GM10248 (cell line): ENCODE data around the gene MICU1.
A peak's percentile ranks its signal among the peaks of the same experiment; 100 is the strongest.

Experiments
- CTCF ChIA-PET: fragments of 300-600 bp; sonication (Branson Sonifier 250); formaldehyde crosslinking; extraction: SDS; loops from one replicate; lab custom pipeline; 2021; ENCODE audit warnings: antibody characterized with exemption; lab: Yijun Ruan, JAX
- POLR2A ChIA-PET: fragments of 350-650 bp; sonication (Branson Sonifier 250); formaldehyde crosslinking; extraction: SDS; loops from one replicate; lab custom pipeline; 2020; ENCODE audit warnings: antibody characterized with exemption; lab: Yijun Ruan, JAX
- DNase-seq: peaks from one replicate; pipeline ENCODE4 v3.0.0; 2012; ENCODE audit errors: extremely low spot score
- TF ChIP-seq, protein P1 (sequence below): IDR thresholded peaks from 2 replicates; pipeline ENCODE4 v1.5.1; 2012; ENCODE audit warnings: mild to moderate bottlenecking, low read depth; ENCODE audit errors: extremely low read depth, missing control alignments, control extremely low read depth

Gene MICU1

DNA sequence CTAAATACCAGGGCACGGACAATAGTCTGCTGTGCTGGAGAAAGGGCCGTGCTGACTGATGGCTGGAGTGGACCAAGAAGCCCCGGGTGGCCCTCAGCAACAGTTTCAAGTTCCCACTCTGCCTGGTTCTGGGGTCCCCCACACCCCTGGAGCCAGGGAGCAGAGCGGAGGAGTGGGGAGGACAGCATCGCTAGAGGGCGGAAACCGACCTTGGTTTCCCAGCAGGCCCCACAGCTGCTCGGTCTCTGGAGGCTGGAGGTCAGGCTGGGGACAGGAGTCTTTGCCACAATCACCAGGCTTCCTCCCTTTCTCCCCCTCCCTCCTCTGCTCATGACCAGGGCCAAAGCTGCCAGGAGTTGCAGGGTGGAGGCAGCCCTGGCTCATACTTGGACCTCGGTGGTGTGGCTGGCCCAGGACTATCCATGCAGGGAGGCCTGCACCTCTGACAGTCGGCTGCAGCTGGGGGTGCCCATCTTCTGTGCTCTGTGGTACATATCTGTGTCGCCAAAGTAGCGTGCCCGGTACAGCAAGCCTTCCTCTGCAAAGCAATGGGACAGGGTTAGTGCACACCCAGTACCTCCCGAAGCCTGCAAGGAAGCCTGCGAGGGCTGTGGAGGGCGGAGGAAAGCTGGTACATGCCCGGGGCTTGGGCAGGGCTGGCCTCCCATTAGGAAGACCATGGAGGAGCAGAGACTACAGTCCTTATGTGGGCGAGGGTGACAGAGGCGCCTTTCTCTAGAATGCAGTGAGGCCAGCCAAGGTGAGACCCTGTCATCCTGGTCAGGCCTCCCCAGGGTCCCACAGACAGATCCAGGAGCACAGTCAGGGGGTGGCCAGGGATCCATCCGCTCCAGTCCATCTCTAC is 290.3 kb downstream of the MICU1 start:
- CTCF ChIA-PET = interaction anchor here (0.9 to 6.2 kb wide), 17 partner anchors 10 to 439 kb away, joined by 3 to 78 read pairs (median 6); partner anchors contain the start of genes ANAPC16, ASCC1 and DDIT4

DNA sequence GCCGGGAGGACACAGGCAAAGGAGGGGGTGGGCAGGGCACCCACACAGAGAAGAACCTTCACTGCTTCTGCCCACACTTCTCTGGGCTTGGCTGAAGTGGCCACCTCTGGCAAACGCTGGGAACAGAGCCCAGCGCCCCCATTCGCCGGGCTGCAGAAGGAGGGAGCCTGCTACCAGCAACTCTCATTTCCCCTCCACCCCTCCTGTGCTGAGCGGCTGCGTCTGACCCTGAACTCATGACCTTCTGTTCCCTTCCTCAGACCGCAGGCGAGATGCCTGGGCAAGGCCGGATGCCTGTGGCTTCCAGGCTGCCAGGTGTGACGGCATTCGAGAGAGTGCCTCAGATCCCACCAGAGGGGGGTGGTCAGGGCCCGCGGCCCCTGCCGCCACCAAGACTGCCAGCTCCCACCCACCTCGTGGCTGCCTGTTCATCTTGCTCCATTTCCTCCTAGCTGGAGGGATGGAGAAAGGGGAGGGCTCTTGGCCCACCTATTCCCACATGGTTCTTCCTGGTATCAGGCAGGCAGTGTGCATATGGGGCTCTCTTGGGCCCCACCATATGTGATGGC is 291.0 kb downstream of the MICU1 start:
- DNase-seq = peak; percentile 77
- POLR2A ChIA-PET = interaction anchor here (0.7 to 1.5 kb wide), 3 partner anchors 14 to 61 kb away, joined by 3 to 5 read pairs (median 5); partner anchors contain the start of gene DDIT4
- CTCF ChIA-PET = interaction anchor here (0.8 to 6.2 kb wide), 14 partner anchors 9 to 438 kb away, joined by 3 to 78 read pairs (median 4); partner anchors contain the start of genes ANAPC16, ASCC1 and DDIT4
- TF ChIP-seq, protein P1, sequence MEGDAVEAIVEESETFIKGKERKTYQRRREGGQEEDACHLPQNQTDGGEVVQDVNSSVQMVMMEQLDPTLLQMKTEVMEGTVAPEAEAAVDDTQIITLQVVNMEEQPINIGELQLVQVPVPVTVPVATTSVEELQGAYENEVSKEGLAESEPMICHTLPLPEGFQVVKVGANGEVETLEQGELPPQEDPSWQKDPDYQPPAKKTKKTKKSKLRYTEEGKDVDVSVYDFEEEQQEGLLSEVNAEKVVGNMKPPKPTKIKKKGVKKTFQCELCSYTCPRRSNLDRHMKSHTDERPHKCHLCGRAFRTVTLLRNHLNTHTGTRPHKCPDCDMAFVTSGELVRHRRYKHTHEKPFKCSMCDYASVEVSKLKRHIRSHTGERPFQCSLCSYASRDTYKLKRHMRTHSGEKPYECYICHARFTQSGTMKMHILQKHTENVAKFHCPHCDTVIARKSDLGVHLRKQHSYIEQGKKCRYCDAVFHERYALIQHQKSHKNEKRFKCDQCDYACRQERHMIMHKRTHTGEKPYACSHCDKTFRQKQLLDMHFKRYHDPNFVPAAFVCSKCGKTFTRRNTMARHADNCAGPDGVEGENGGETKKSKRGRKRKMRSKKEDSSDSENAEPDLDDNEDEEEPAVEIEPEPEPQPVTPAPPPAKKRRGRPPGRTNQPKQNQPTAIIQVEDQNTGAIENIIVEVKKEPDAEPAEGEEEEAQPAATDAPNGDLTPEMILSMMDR = peak; percentile 18

More for the DNA sequence above, 290.3 kb downstream of the MICU1 start:
- peak; percentile 68 for DNase-seq
- TF ChIP-seq, protein P1 = peak; percentile 14
- POLR2A ChIA-PET = interaction anchor here (0.6 to 0.7 kb wide), 2 partner anchors 36 to 62 kb away, joined by 3 to 9 read pairs; partner anchors contain the start of gene DDIT4

DNA sequence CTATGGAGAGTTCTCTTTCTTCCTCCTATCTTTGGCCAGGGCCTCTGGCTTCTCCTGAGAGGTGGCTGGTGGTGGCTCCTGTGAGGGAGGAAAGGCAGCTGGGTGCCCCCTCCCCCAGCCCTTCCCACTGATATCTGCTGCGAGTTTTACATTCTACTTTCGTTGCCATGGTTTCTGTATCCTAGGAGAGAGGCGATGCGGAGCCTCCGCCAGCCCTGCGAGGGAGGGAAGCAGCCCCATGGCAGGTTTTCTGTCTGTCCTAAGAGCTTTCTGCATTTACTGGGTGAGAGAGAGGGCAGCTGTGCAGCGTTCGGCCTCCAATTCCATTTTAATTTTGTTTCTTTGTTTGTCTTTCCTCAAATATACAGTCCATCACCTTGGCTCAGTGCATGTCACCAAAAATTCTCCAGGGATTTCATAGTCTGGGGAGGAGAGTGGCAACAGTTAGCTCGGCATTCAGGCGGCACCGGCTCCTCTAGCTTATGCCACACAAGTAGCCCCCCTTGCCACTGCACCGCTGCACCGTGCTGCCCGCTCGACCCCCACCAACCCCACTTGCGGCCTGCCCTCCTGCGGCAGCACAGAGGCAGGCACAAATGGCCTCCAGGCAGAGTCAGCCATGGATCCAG is 291.6 kb downstream of the MICU1 start:
- POLR2A ChIA-PET = interaction anchor here (1.0 to 1.5 kb wide), 2 partner anchors 13 to 37 kb away, joined by 5 read pairs; no protein-coding TSS in a partner anchor
- no peak for DNase-seq
- CTCF ChIA-PET = interaction anchor here (0.8 to 6.2 kb wide), 12 partner anchors 9 to 285 kb away, joined by 3 to 78 read pairs (median 5); partner anchors contain the start of genes ANAPC16, ASCC1 and DDIT4
- TF ChIP-seq, protein P1 = no peak

DNA sequence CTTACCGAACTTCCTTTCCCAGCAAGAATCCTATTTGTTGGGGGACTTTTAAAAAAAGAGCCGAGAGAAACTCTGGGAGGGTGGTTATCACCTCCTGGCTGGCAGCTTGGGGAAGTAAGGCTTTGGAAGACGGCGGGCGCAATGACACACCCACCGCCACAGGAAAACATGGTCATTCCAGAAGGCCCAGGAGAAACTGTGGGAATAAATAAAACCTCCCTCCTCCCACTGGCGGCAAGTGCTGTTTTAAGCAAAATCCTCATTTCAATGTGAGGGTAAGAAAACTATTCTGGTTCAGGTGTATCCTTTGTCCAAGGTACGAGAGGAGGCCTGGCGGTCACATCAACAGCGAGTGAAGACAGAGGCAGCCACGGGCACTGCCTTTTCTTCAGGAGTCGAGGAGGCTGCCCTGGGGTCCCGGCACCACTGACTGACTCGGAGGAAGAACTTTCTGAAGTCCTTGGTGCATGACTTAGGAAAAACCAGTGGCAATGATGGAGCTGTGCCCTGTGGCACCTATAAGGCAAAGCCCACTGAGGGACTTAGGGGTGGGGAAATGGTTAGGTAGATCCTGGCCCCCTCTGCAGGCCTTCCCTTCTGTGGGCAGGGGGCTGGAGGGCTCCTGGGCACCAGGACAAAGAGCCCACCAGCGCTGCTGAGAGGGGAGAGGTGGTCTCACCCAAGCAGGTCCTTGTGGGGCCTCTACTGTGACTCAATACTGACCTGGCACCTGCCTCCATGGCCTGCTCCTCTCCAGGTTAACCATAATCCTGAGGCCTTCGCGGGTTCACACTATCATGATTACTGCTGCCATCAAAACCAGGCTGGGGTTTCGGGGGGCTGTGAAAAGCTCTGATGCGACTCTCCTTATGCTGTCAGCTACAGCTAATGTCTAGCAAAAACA is 292.5 kb downstream of the MICU1 start:
- no peak for DNase-seq
- TF ChIP-seq, protein P1 = no peak
- CTCF ChIA-PET = interaction anchor here (0.6 to 5.7 kb wide), 11 partner anchors 16 to 438 kb away, joined by 3 to 65 read pairs (median 5); partner anchors contain the start of genes ANAPC16, ASCC1 and DDIT4
- POLR2A ChIA-PET = interaction anchor here (1.4 to 1.5 kb wide), 2 partner anchors 12 to 41 kb away, joined by 3 to 5 read pairs; no protein-coding TSS in a partner anchor

DNA sequence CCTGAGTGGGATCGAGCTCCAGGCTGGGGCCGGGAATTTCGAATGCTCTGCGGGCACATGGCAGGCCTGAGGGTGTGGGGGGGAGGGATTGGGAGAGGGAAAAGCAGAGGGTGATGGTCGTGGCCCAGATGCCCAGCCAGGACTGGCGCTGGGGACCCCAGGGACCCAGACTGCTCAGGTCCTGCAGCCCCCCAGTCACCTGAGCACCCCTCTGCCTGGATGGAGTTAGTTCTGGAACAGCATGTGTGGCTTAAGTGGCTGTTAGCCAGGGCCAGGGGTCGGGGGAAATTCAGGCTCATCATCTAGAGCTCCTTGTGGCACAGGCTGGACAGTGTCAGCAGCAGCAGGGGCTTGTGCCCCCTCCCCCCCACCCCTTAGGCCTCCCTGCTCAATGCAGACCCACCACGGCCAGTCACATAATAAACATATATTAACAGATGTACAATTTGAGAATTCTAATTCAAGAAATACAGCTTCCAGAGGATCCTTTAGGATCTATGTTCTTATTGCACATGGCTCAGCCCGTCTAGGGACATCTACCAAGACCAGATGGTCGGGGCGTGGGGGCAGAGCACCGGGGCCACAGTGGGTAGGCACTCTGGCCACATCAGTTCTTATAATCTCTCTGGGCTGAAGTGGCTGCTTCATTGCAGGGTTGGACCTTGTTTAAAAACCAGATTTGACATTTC is 293.3 kb downstream of the MICU1 start:
- ChIA-PET CTCF (interaction anchor here (0.6 to 2.3 kb wide), 8 partner anchors 10 to 273 kb away, joined by 3 to 11 read pairs (median 3); no protein-coding TSS in a partner anchor), POLR2A (interaction anchor here (1.0 to 1.4 kb wide), 5 partner anchors 9 to 59 kb away, joined by 3 to 7 read pairs (median 3); partner anchors contain the start of gene DDIT4)
- TF ChIP-seq, protein P1 = no peak
- no peak for DNase-seq
